SU-DHL-6 (cell line): Measurements from ENCODE around the gene SDK2.

Experiments used
- H2AFZ ChIP-seq: fragments of 200-600 bp; sonication (generic); 2 replicates; pipeline ENCODE4 v1.6.1; 2014; ENCODE audit warnings: low read depth, mild to moderate bottlenecking, moderate library complexity, mixed read lengths, antibody characterized with exemption, low read length; ENCODE audit not compliant: severe bottlenecking
- H3F3A ChIP-seq: fragments of 200-600 bp; shearing (Covaris generic); 2 replicates; pipeline ENCODE4 v1.6.0; 2016; ENCODE audit warnings: antibody characterized with exemption, mild to moderate bottlenecking; ENCODE audit not compliant: insufficient read depth
- H3K27ac ChIP-seq: fragments of 200-600 bp; sonication (generic); 2 replicates; pipeline ENCODE4 v1.5.1; 2016; ENCODE audit warnings: low read depth, mild to moderate bottlenecking, low read length, moderate library complexity, mixed read lengths
- H3K27me3 ChIP-seq: fragments of 200-600 bp; sonication (generic), shearing (Covaris generic); 2 replicates; pipeline ENCODE4 v1.6.0; 2014; ENCODE audit warnings: mild to moderate bottlenecking, low read length
- H3K36me3 ChIP-seq: fragments of 200-600 bp; sonication (generic); 2 replicates; pipeline ENCODE4 v1.6.1; 2014; ENCODE audit warnings: mild to moderate bottlenecking, low read length, mixed read lengths
- H3K4me2 ChIP-seq: fragments of 300-600, 200-600 bp; shearing (Covaris generic), sonication (generic); 2 replicates; pipeline ENCODE4 v1.6.0; 2014; ENCODE audit warnings: low read length, low read depth, mild to moderate bottlenecking; ENCODE audit not compliant: poor library complexity, severe bottlenecking
- H3K4me3 ChIP-seq: fragments of 200-600 bp; sonication (generic); 2 replicates; pipeline ENCODE4 v1.5.1; 2014; ENCODE audit warnings: antibody characterized with exemption, low read length, mild to moderate bottlenecking, mixed read lengths; ENCODE audit not compliant: insufficient read depth, poor library complexity, severe bottlenecking
- H3K79me2 ChIP-seq: fragments of 200-600 bp; sonication (generic); 2 replicates; pipeline ENCODE4 v1.6.1; 2014; ENCODE audit warnings: mild to moderate bottlenecking, low read length, moderate library complexity; ENCODE audit not compliant: insufficient read depth
- H3K9ac ChIP-seq: fragments of 200-600 bp; sonication (generic); 2 replicates; pipeline ENCODE4 v1.7.0; 2014; ENCODE audit warnings: mild to moderate bottlenecking, low read length
- H3K9me2 ChIP-seq: fragments of 200-600 bp; sonication (generic); replicated peaks from 2 replicates; pipeline ENCODE4 v1.6.1; 2014; ENCODE audit warnings: low read length; ENCODE audit not compliant: insufficient read depth
- H3K9me3 ChIP-seq: fragments of 200-600 bp; sonication (generic); 2 replicates; pipeline ENCODE4 v1.6.1; 2014; ENCODE audit warnings: low read length, mixed read lengths; ENCODE audit not compliant: insufficient read depth
- H4K20me1 ChIP-seq: fragments of 200-600 bp; sonication (generic); 2 replicates; pipeline ENCODE4 v1.6.1; 2014; ENCODE audit warnings: low read depth, mild to moderate bottlenecking, antibody characterized with exemption, low read length, moderate library complexity, mixed read lengths
- CTCF ChIP-seq: fragments of 200-600 bp; sonication (generic); IDR thresholded peaks from one replicate; pipeline ENCODE4 v1.5.1; 2017; ENCODE audit warnings: antibody characterized with exemption, mild to moderate bottlenecking, low read length, moderate library complexity; ENCODE audit not compliant: insufficient read depth, poor library complexity, severe bottlenecking
- EZH2phosphoT487 ChIP-seq: fragments of 200-600 bp; sonication (generic), shearing (Covaris generic); conservative IDR thresholded peaks from 2 replicates; pipeline ENCODE4 v1.6.1; 2018; ENCODE audit warnings: mild to moderate bottlenecking, antibody characterized with exemption, low read length, moderate library complexity, mixed read lengths

SDK2 gene

DNA sequence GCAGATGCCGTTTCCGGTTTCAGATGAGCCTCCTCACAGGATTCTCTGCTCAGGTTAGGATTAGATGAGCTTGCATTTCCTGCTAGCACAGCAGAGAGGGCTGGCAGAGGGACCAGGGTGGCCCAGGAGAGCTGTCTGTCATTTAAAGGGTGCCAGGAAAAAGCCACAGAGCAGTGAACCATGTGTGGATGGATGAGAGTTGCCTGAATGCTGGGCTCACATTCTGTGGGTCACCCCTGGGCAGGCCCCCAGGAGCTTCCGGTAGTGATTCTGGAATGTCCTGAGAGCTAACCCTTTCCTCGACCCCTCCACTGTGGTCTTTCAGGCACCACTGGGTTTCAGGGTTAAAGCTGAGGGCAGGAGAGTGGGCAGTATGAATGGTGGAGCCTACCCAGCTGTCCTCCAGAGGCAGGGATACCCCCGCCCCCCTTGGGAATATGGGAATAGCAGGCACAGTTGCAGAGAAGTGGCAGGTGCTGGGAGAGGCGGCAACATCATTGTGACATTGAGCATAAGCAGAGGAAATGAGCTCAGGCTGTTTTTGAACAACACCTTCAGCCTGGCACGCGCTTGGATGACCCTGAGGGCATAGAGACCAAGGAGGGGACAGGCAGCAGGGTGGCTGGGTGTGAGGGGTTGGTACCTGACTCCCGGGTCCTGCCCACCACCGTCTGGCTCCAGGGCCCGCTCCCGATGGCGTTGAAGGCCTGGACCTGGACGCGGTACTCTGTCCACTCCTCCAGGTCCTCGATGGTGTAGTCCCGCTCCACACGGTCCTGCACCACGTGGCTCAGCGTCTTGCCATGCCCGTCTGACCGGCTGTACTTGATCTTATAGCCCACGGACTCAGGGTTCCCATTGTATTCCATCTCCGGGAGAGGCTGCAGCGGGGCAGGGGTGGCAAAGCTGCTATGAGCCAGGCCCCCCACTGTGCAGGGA is 249.5 kb downstream of the SDK2 start:
- no peaks in the 10 kb centered on the region for H3K36me3 ChIP-seq
- no peaks in the 10 kb centered on the region for H3K9me3 ChIP-seq
- no peaks in the 10 kb centered on the region for H3K9me2 ChIP-seq
- H3K4me3 ChIP-seq, result no peak overlapping the region
- no peak overlapping the region for H3K27ac ChIP-seq
- H2AFZ ChIP-seq, result no peak overlapping the region
- no peaks in the 10 kb centered on the region for H4K20me1 ChIP-seq
- H3K27me3 ChIP-seq, result no peaks in the 10 kb centered on the region
- H3K79me2 ChIP-seq, result no peaks in the 10 kb centered on the region
- no peak for TF ChIP-seq EZH2phosphoT487
- TF ChIP-seq CTCF, result no peak
- no peaks in the 10 kb centered on the region for H3F3A ChIP-seq
- no peak overlapping the region for H3K9ac ChIP-seq
- H3K4me2 ChIP-seq, result no peak overlapping the region

GRCh38 chr17:73393962-73394361 is 250.3 kb downstream of the SDK2 start:
- Histone ChIP-seq H3F3A (no peaks in the 10 kb centered on the region), H3K9me2 (no peaks in the 10 kb centered on the region), H3K27ac (no peak overlapping the region), H3K36me3 (no peaks in the 10 kb centered on the region), H4K20me1 (no peaks in the 10 kb centered on the region), H3K79me2 (no peaks in the 10 kb centered on the region), H3K4me3 (no peak overlapping the region), H3K4me2 (no peak overlapping the region), H3K9me3 (no peaks in the 10 kb centered on the region), H3K27me3 (no peaks in the 10 kb centered on the region), H2AFZ (no peak overlapping the region), H3K9ac (no peak overlapping the region)
- TF ChIP-seq EZH2phosphoT487 (no peak), CTCF (no peak)

- TF ChIP-seq CTCF (no peak), EZH2phosphoT487 (no peak)
- Histone ChIP-seq H3K9ac (no peak overlapping the region), H3F3A (no peaks in the 10 kb centered on the region), H3K79me2 (no peaks in the 10 kb centered on the region), H3K27ac (no peak overlapping the region), H2AFZ (no peak overlapping the region), H3K4me2 (no peak overlapping the region), H4K20me1 (no peaks in the 10 kb centered on the region), H3K9me2 (no peaks in the 10 kb centered on the region), H3K36me3 (no peaks in the 10 kb centered on the region), H3K9me3 (no peaks in the 10 kb centered on the region), H3K4me3 (no peak overlapping the region), H3K27me3 (no peaks in the 10 kb centered on the region)
Measured at GRCh38 chr17:73393381-73393780, 250.9 kb downstream of the SDK2 start.
